ENCODE measurements around the gene CEP57. TPM values are rescaled to one million over a fixed set of nuclear protein-coding genes. Genes with fewer than 3 reads are reported as not detected.
A peak's percentile ranks its signal among the peaks of the same experiment; 100 is the strongest.

CEP57 gene
- total and polyA plus RNA-seq, 8 donors: 11.9 to 38.3 (median 26.9) TPM

- intact Hi-C loops (cut with DNase I): no loop called here
- no peak for ATAC-seq
- Histone ChIP-seq H3K4me3 (no peak overlapping the region), H3K36me3 (peaks cover 0 to 35% (median 6%) of the 10 kb centered on the region in 3 donors), H3K4me1 (no peaks in the 10 kb centered on the region), H3K27me3 (no peaks in the 10 kb centered on the region), H3K9me3 (no peaks in the 10 kb centered on the region), H3K27ac (no peak overlapping the region)
- TF ChIP-seq CTCF (IDR thresholded peaks at IDR 0.05): no peak
- no peak for DNase-seq
- FAIRE-seq: no peak
- 51 to 93% methylated on average over 1 of the region's 1 CpG for WGBS, 2 donors
Observed at GRCh38 chr11:95833378-95833777, 43.1 kb downstream of the CEP57 start.

DNA sequence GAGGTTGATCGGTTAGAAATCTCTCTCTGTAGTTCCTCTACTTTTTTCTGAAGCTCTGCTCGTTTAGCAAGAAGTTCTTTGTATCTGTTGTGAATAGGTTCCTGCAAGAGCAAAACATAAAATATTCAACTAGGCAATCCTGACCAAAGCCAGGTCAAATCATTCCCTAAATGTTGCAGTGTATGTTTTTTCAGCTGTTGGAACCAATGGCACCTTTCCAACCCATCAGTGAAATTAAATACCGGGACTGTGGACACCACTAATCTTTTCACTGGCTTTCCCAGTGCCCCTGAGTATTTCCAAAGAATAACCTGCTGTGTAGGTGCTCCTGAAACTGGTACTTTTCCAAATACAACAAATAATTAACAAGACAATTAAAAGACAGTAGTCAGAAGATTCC lies 45.1 kb downstream of the CEP57 start:
- DNase-seq (no peak), ATAC-seq (no peak), FAIRE-seq (no peak)
- intact Hi-C loops (cut with DNase I): no loop called here
- H3K27me3 ChIP-seq: no peaks in the 10 kb centered on the region
- H3K4me1 ChIP-seq: no peaks in the 10 kb centered on the region
- TF ChIP-seq CTCF (IDR thresholded peaks at IDR 0.05): no peak
- no peak overlapping the region for H3K27ac ChIP-seq
- H3K4me3 ChIP-seq: no peak overlapping the region
- no peaks in the 10 kb centered on the region for H3K9me3 ChIP-seq
- peaks cover 0 to 17% (median 6%) of the 10 kb centered on the region in 3 donors for H3K36me3 ChIP-seq
- WGBS, 2 donors: 43 to 60% methylated on average over 3 of the region's 3 CpGs

GRCh38 chr11:95835768-95836488 lies 45.6 kb downstream of the CEP57 start:
- Histone ChIP-seq H3K27me3 (no peaks in the 10 kb centered on the region), H3K4me3 (no peak overlapping the region), H3K27ac (no peak overlapping the region), H3K4me1 (no peaks in the 10 kb centered on the region), H3K36me3 (peaks cover 0 to 17% (median 6%) of the 10 kb centered on the region in 3 donors), H3K9me3 (no peaks in the 10 kb centered on the region)
- DNase-seq (peak in 4 of 6 donors; percentile 36 to 65 (median 38)), FAIRE-seq (peak; percentile 71), ATAC-seq (peak; percentile 85 to 98 (median 95))
- intact Hi-C loops (cut with DNase I): no loop called here
- TF ChIP-seq CTCF (IDR thresholded peaks at IDR 0.05): peak; percentile 60 to 84 (median 72)
- WGBS, 2 donors: 6 to 11% methylated on average over 3 of the region's 3 CpGs

- no peaks in the 10 kb centered on the region for H3K27me3 ChIP-seq
- ATAC-seq: no peak
- intact Hi-C loops (cut with DNase I): no loop called here
- no peaks in the 10 kb centered on the region for H3K4me1 ChIP-seq
- no peak overlapping the region for H3K4me3 ChIP-seq
- no peak for TF ChIP-seq CTCF (IDR thresholded peaks at IDR 0.05)
- no peaks in the 10 kb centered on the region for H3K9me3 ChIP-seq
- no peak overlapping the region for H3K27ac ChIP-seq
- FAIRE-seq: no peak
- WGBS, 2 donors: 94% methylated on average over 1 of the region's 1 CpG
- no peak for DNase-seq
- no peaks in the 10 kb centered on the region for H3K36me3 ChIP-seq
Observed at GRCh38 chr11:95845167-95845566, 54.9 kb downstream of the CEP57 start.

Measured in pancreas (tissue), 10 donors.